Pulmonary artery endothelial cell (primary cell): Measurements from ENCODE around the gene TRIP4. TPM values are rescaled to one million over a fixed set of nuclear protein-coding genes. Genes with fewer than 3 reads are reported as not detected.
"Not testable (repeated sequence)": the region's sequence is repeated elsewhere in the genome, so short reads cannot be mapped to it uniquely, and the experiment has no call there.

Experiments
- DNase-seq: peaks from one replicate; pipeline ENCODE4 v3.0.0-alpha.2; 2011; ENCODE audit warnings: low read depth, low spot score
- total RNA-seq: library from RNA; depleted of rRNA; stranded (reverse); fragments of >200 nt; gene quantifications from 2 replicates; pipeline ENCODE4 v1.2.3, GENCODE V29; 2014

Gene TRIP4
- total RNA-seq, 1 donor from 2014 or later = 12.1 TPM

DNA sequence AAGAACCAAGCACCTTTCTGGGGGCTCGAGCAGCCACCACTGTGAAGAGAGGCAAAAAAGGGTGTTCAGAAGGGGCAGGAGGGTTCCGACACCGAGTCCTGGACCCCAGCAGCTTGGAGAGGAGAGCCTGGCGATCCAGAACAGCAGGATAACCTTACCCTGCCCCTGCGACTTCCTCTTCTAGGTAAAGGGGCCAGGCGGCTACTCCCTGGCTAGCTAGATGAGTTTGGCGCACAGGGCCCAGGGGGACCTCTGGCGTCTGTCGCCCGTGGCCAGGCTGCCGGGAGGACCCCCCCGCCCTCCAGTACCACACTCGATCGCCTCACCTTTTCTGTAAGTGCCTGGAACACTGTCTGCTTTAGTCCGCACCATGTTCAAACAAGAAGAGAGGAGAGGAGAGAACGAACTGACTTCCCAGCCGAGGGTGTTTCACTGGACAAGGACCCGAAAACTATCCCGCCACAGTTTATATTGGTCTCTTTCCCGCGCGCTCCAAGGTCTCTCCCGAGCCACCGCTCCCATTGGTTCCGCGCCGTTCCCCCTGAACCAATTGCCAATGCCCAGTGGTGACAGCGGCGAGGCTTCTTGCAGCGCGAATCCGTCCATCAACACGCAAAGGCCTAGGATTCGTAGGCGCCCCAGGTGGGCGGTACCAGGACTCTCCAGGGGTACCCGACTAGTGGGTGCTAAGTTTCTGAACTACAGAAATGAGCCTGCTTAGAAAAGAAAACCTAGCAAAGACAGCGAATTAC, 6.5 kb upstream of the TRIP4 start, which contains the start of gene PCLAF:
Gene PCLAF (minus strand): TSS at position 442 of the 752 bp plus-strand sequence. CDS start 70 bp downstream, at position 372.
- DNase-seq = peak; percentile 85

DNA sequence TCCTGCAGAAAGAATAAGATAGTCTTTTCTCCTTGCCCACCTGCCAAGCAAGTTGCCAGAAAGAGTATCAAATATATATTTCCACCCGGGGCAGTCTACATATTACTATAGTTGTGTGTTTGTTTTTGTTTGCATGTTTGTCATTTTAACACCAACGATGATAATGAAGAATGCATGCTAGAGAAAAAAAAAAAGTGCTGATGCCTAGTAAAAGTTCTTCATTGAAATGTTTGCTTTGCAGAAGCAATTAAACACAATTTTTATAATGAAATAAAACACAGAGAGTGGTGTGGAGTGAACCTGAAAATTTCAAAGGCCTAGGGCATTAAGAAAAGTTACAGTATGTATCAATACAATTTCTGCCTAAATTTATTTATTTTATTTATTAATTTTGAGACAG, 3.9 kb upstream of the TRIP4 start:
- DNase-seq = no peak

DNA sequence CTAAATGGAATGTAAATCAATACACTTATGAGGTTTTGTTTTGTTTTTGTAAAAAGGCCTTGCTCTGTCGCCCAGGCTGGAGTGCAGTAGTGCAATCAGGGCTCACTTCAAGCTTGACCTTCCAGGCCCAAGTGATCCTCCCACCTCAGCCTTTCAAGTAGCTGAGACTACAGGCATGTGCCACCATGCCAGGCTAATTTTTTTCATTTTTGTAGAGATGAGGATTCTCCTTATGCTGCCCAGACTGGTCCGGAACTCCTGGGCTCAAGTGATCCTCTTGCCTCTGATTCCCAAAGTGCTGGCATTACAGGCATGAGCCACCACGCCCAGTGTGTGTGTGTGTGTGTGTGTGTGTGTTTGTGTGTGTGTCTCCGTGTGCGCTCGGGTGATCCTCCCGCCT, 1.3 kb upstream of the TRIP4 start:
- no peak for DNase-seq

DNA sequence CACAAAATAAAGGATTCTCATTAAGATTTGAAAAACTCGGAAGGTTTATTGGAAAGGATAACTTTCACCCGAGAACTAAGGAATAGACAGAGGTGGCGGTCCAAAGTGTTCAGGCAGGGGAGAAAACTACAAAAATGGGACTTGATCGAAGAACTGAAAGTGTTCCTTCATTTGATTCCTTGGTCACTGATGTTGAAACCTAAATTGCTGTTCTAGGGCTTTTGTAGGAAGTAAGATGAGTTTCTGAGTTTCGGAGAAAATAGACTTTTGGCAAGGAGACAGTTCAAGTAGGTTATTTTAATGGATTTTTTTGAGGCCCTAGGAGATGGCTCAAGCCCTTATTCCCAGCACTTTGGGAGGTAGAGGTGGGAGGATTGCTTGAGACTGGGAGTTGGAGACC, 1.4 kb downstream of the TRIP4 start:
- DNase-seq = no peak

DNA sequence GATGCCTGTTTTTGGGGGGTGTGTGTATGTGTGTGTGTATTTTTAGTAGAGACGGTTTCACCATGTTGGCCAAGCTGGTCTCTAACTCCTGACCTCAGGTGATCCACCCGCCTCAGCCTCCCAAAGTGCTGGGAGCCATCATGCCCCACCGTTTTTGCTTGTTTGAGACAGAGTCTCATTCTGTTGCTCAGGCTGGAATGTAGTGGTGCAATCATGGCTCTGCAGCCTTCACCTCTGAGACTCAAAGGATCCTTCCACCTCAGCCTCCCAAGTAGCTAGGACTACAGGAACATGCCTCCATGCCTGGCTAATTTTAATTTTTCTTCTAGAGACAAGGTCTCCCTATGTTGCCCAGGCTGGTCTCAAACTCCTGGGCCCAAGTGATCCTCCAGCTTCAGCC, 4.8 kb downstream of the TRIP4 start:
- DNase-seq = not testable (repeated sequence)

DNA sequence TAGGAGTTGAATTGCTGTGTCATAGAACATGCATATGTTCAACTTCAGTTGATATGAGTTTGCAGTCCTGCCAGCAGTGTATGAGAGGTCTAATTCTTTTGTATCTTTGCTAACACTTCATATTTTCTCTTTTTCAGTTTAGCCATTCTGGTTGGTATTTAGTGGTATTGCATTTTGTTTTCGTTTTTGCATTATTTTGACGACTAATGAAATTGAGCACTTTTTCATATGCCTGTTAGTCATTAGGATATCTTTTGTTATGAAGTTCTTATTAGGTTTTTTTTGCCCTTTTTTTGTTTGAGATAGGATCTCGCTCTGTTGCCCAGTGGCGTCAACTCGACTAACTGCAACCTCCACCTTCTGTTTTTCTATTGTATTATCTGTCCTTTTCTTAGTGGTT, 9.2 kb downstream of the TRIP4 start:
- no peak for DNase-seq

DNA sequence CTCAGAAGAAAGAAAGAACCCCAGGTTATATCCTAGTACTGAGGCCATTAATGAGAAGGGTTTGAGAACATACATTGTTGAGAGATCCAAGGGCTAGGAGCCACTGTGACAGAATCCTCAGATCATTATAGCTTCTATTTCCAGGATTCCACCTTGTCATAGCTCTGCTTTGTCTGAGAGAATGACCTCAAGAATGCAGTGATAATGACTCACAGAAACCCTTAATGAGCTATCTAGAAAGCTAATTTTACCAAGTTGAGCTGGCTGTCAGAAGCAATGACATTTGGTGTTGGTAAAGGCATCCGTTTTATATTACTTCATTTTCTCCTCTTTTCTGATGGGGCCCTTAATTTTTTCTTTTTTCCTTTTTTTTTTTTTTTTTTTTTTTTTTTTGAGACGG, 10.9 kb downstream of the TRIP4 start:
- no peak for DNase-seq

DNA sequence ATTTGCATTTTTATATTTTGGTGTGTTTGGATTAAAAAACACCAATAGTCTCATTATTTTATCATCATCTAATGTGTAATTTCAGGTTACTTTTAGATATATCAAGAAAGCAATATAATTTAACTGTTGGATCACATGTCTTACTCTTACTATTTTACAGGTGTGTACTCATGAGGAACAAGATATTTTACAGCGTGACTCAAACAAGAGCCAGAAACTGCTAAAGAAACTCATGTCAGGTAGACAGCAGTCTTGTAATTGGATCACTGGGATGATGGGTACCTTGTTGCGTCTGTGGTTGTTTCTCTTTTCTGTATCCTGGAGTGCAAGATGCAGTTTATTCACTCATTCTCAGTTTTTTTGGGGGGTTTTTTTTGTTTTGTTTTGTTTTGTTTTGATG, 12.9 kb downstream of the TRIP4 start:
- DNase-seq = no peak

DNA sequence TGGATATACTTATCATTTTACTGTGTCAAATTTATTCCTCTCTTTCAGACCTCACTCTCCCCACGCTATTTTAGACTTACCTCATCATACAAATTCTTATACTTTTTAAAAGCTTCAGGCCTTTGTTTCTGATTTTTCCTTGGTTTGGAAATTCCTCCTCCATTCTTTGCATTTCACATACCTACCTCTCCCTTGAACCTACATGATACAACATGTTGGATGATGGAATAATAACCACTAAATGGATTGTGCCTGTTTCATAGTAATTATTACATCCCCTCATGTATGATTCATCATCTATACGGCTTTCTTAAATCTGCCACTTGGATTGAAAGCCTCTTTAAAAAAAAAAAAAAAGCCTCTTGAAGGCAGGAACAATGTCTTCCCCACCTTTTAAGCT, 24.6 kb downstream of the TRIP4 start:
- DNase-seq = no peak

DNA sequence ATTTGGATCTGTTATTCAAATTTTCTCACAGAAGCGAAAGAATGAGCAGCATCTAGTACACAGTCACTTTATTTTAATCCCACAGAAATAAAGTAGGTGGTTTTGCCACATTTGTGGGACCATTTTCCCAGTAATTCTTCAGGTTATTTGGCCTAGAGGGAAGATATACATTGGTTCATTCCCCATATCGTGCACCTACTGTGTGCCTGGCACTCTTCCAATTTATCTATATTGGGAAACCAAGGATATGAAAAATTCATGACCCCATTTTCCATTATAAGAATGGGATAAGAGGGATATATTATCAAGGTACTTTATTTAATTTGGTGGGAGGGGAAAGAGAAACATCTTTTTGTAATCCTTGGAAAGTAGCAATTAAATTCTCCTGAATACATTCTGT, 35.1 kb downstream of the TRIP4 start:
- no peak for DNase-seq

DNA sequence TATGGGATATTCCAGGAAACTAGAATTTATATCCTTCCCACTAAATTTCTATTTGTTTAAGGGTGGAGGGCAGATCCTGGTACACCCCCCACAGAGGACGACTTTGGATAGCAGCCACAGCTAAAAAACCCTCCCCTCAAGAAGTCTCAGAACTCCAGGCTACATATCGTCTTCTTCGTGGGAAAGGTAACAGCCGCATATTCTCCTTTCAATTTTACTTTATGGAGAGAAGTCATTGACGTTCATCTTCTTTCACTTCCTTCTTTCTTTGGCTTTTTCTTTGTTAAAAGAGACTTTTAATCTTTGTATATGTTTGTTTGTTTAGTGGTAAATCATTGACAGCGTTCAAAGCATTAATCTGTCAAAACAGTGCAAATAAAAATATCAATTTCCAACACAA, 36.3 kb downstream of the TRIP4 start:
- DNase-seq = no peak

DNA sequence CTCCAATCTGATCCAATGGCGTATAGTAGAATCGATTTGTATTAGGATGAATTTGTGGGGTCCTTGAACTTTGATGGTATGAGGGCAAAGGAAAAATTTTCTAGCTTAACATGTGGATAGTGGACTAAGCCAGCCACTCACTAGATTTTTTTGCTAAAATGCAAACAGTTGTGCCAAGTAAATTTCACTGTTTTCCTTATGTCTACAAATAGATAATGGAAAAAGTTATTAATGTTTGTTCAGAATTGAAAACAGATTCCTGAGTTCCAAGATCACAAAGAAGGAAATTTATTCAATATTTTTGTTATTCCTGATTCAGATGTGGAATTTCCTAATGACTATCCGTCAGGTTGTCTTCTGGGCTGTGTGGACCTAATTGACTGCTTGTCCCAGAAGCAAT, 37.6 kb downstream of the TRIP4 start:
- no peak for DNase-seq

DNA sequence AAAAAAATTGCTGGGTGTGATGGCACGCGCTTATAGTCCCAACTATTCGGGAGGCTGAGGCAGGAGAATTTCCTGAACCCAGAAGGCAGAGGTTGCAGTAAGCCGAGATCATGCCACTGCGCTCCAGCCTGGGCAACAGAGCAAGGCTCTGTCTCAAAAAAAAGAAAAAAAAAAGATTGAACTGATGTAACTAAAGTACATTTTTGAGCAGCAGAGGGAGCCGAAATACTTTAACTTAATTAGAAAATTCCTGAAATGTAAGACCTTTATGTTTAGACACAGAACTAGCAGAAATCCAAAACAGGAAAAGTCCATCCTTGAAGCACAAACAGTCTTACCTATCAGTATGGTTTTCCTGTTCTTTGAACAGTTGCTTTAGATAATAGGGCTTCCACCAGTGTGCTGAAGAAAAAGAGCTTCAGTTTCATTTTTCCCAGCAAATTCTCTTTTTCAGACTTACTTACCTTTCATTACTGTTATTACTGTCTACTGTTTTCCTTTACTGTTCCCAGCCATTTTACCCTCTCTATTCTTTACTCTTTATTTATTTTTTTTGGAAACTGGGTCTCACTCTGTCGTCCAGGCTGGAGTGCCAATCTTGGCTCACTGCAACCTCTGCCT, 39.3 kb downstream of the TRIP4 start:
- no peak for DNase-seq

DNA sequence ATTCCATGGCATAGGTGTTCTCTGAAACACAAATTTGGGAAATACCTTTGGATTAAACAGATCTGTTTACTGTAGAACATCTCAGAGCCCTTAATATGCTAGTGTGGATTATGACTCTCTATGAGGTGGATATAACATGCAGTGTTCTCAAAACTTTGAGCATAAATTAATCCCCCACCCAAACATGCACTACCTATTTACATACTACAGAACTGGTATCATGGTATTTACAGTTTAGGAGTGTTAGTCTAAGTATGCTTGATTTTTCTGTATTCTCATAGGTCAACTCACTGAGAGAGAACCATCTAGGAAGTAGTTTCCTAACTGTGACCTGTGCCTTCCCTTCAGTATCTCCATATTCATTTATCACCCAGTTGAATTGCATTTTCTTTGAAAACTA, 41.8 kb downstream of the TRIP4 start:
- no peak for DNase-seq

DNA sequence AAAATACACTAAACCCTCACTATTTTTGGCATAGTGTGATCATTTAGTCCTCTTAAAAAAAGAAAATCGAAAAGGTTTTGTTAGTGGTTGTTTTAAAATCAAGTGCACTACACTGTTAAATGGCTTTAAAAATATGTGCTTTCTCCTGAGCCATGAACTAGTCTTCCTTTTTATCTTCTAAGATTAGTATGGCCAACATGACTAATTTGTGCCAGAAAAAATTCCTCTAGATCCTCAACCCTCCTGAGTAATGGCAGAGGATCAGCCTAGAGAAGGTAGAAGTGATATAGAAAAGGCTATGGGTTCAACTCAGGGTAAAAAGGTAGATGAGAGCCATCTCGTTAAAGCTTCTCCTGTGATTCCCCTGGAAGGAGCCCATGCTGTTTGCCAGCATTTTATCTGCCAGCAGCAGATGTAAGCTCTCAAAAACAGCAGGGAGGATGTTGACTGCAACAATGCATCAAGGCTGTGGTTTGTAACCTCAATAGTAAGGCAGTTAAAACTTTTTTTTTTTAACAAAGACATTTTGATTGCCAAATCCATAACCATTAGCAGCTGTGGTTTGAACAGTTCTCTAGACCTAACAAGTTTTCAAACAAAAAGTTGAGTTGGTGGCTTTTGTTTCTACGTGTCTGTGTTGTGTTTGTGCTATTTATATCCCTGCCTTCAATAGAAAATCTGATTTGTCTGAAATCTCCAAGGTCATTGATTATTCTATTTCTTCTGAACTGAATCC, 42.5 kb downstream of the TRIP4 start:
- peak; percentile 22 for DNase-seq

DNA sequence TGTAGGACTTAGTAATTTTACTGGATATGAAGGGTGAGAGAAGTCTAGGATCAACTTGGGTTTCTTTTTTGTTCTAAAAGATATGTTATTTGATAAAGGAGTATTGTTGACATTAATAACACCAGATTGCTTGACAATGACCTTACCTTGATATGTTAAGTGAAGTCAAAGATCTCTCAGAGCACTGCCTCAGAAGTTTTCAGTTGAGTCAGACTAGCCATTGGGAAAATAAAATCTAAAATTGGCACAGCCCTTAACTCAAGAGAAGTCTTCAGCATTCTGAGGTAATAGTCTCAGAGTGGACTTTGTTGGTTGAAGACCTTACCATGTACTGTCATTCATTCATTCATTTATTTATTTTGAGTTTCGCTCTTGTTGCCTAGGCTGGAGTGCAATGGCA, 50.3 kb downstream of the TRIP4 start:
- DNase-seq = no peak

DNA sequence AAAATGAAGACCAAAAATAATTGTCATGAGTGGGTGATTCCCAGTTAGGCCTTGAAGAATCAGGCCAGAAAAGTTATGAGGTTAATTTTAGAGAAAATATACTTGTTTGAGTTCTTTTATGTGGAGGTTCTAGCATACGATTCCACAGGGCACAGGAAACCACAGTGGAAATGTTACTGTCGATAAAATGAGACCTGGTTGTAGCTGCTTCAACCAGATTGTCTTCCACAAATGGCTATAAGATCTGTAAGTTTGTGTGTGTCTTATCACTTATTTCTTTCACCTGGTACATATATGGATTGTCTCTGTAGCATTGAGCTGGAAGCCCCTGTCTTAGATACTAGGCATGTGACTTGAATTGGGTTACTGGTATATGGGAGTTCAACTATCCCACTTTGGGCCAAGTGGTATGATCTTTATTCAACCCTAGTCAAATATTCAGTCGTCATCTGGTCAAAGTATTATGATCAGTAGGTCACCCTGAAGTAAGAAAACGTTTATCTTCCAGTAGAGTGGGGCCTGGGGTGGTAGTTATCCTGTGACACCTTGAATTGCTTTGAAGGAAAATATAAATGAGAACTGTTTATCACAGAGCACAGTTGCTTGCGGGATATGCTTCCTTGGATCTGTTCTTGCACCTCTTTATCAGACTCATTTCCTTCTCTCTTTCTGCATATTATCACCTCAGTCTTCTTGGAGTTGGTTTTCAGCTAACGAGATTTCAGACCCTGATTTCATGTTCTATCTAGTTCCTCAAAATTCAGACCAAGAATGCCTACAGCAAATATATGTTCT, 51.2 kb downstream of the TRIP4 start:
- DNase-seq = no peak

DNA sequence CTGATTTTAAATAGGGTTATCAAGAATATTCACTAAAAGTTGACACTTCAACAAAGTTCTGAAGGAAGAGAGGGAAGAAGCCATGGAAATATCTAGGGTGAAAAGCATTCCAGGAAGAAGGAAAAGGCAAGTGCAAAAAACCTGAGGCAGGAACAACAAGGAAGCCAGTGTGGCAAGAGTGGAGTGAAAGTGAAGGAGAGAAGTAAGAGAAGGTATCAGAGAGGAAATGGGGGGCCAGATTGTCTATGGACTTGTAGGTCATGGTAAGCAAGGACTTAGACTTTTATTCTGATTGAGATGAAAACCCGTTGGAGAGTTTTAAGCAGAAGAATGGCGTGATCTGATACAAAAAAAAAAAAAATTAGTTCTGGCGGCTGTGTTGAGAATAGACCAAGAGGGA, 54.2 kb downstream of the TRIP4 start:
- DNase-seq = no peak

DNA sequence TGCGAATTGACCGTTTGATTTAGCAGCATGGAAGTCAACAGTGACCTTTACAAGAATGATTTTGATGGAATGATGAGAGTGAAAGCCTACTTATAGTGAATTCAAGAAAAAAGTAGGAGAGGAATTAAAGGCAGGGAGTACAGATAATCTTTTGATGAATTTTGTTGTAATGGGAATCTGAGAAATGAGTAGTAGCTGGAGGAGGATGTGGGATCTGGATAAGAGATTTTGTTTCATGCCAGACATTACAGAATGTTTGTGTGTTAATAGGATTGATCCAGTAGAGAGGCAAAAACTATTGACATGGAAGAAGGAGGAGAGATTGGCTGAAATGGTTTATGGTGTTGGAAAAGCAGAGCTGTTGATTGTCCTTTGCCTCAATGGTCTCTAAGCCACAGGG, 55.4 kb downstream of the TRIP4 start:
- DNase-seq = no peak

DNA sequence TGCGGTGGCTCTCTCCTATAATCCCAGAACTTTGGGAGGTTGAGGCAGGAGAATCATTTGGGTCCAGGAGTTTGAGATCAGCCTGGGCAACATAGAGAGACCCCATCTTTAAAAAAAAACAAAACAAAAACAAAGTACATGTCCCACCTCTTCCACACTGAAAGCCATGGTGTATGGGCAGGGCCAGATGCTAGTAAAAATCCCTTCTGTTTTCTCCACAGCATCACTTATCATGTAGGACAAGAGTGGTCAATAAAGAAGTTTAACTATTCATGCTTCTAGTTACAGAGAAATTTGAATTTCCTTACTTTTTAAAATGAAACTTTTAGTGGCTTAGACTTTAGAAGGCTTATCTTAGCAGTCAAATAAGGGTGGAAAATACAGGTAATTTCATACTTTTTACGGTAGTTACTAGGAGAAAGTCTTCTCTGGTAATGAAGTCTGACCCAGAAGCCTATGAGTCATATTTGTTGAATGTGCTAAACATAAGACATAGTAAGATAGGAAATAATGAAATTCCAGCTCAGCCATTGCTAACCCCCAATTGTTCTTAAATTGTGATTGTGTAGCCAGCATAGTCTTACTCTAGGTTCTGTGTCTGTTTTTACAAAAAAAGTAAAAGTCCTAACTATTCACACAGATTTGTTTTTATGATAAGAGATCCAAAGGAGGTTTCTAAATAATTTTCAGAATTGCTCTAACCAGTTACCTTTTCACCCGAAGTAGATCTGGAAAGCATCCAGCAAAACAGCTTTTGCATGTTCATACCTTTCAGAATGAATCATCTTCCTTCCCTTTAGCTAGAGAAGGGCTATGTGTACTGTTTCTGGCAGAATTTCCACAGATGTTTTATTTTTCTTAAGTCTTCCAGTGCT, 56.3 kb downstream of the TRIP4 start:
- DNase-seq = peak; percentile 80

DNA sequence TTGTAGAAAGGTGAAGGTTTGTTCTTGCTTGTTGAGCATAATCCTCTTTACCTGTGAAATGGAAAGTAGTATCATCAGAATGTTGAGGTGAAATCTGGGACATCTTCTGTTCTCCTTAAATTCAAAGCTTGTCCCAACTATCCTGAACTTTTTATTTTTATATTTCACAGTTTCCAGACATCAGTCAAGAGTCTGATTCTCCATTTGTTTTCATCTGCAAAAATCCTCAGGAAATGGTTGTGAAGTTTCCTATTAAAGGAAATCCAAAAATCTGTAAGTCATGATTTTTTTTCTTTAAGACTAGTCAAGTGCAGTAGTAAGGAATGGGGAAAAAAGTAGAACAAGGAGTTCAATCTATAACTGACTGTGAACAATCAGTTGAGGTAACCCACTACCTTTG, 57.2 kb downstream of the TRIP4 start:
- DNase-seq = no peak
